Smooth muscle cell (in vitro differentiated cells): ENCODE results near the gene NUDT15. TPM values are rescaled to one million over a fixed set of nuclear protein-coding genes. Genes with fewer than 3 reads are reported as not detected.
"Not testable (repeated sequence)": the region's sequence is repeated elsewhere in the genome, so short reads cannot be mapped to it uniquely, and the experiment has no call there.

Experiments used
- DNase-seq: peaks from one replicate; lab custom pipeline; 2025; ENCODE audit not compliant: unreplicated experiment; lab: John Stamatoyannopoulos, UW
- H2AFZ ChIP-seq: fragments of 200-600 bp; sonication (generic); 2 replicates; pipeline ENCODE4 v1.6.0; 2016; ENCODE audit warnings: antibody characterized with exemption, low read depth, mild to moderate bottlenecking
- H3F3A ChIP-seq: fragments of 200-600 bp; sonication (generic); 2 replicates; pipeline ENCODE4 v1.6.0; 2017; ENCODE audit warnings: antibody characterized with exemption, low read depth
- H3K27ac ChIP-seq: fragments of 200-600 bp; sonication (generic); 2 replicates; pipeline ENCODE4 v1.5.1; 2016; ENCODE audit warnings: low read depth, mild to moderate bottlenecking
- H3K27me3 ChIP-seq: fragments of 200-600 bp; sonication (generic); 2 replicates; pipeline ENCODE4 v1.6.1; 2016; ENCODE audit warnings: low read depth, mild to moderate bottlenecking
- H3K36me3 ChIP-seq: fragments of 200-600 bp; sonication (generic); 2 replicates; pipeline ENCODE4 v1.5.1; 2016; ENCODE audit warnings: low read depth
- H3K4me1 ChIP-seq: fragments of 200-600 bp; sonication (generic); 2 replicates; pipeline ENCODE4 v1.5.1; 2016; ENCODE audit warnings: low read depth
- H3K4me2 ChIP-seq: fragments of 200-600 bp; sonication (generic); 2 replicates; pipeline ENCODE4 v1.6.0; 2016; ENCODE audit warnings: mild to moderate bottlenecking
- H3K4me3 ChIP-seq: fragments of 200-600 bp; sonication (generic); 2 replicates; pipeline ENCODE4 v1.5.1; 2016; ENCODE audit warnings: mild to moderate bottlenecking
- H3K79me2 ChIP-seq: fragments of 200-600 bp; sonication (generic); 2 replicates; pipeline ENCODE4 v1.6.0; 2016; ENCODE audit warnings: low read depth, mild to moderate bottlenecking
- H3K9ac ChIP-seq: fragments of 200-600 bp; sonication (generic); 2 replicates; pipeline ENCODE4 v1.6.0; 2016; ENCODE audit warnings: low read depth
- H3K9me3 ChIP-seq: fragments of 200-600 bp; sonication (generic); replicated peaks from 2 replicates; pipeline ENCODE4 v1.5.1; 2016; ENCODE audit warnings: low read depth
- H4K20me1 ChIP-seq: fragments of 200-600 bp; sonication (generic); 2 replicates; pipeline ENCODE4 v1.6.0; 2016; ENCODE audit warnings: low read depth
- CTCF ChIP-seq: fragments of 200-600 bp; sonication (generic); IDR thresholded peaks from 2 replicates; pipeline ENCODE4 v1.5.1; 2017; ENCODE audit warnings: borderline replicate concordance, mild to moderate bottlenecking, antibody characterized with exemption; ENCODE audit not compliant: insufficient read depth, poor library complexity, severe bottlenecking
- WGBS: methylation state at CpG from one replicate; pipeline ENCODE4 v1.1.7; 2016; ENCODE audit warnings: low lambda C conversion rate; 5-methylcytosine and 5-hydroxymethylcytosine counted together
- polyA plus RNA-seq: library from polyadenylated mRNA; unstranded; fragments of >200 nt; fragmentation: Nextera tagmentation; extraction: Ambion mirVana; gene quantifications from 2 replicates; pipeline ENCODE4 v1.2.1, GENCODE V29; 2016
- total RNA-seq: library from RNA; depleted of rRNA; stranded (reverse); fragments of >200 nt; gene quantifications from 2 replicates; pipeline ENCODE4 v1.2.3, GENCODE V29; 2014

NUDT15 gene
- total and polyA plus RNA-seq, 2 experiments from 2014 or later, result 6.9 to 17.4 TPM

GRCh38 chr13:48001114-48001881 lies 36.2 kb upstream of the NUDT15 start, which contains the start of gene SUCLA2:
TSS of gene SUCLA2 (minus strand) at chr13:48001273. CDS start at chr13:48001269, 4 bp downstream.
- Histone ChIP-seq H3K9ac (peak within 1 kb of the TSS; percentile 85), H3K27ac (peak within 1 kb of the TSS; percentile 21), H3K27me3 (no peaks in the 10 kb centered on the region), H3K4me2 (peak within 1 kb of the TSS; percentile 89), H4K20me1 (peaks cover 4% of the 10 kb centered on the region), H3K79me2 (peaks cover 46% of the 10 kb centered on the region), H3F3A (no peaks in the 10 kb centered on the region), H3K4me3 (peak within 1 kb of the TSS; percentile 91), H3K36me3 (no peaks in the 10 kb centered on the region), H2AFZ (peak within 1 kb of the TSS; percentile 96), H3K9me3 (no peaks in the 10 kb centered on the region), H3K4me1 (peaks cover 8% of the 10 kb centered on the region)
- TF ChIP-seq CTCF, result no peak
- WGBS, result 2% methylated on average over 52 of the region's 52 CpGs
- peak; percentile 57 for DNase-seq

- Histone ChIP-seq H2AFZ (peak overlapping the region; percentile 96), H3K79me2 (peaks cover 40% of the 10 kb centered on the region), H3K4me2 (peak overlapping the region; percentile 89), H3K4me3 (peak overlapping the region; percentile 91)
- H3K9ac ChIP-seq, H3K9me3 ChIP-seq, H3F3A ChIP-seq, H3K27ac ChIP-seq, H3K27me3 ChIP-seq, H3K4me1 ChIP-seq, H4K20me1 ChIP-seq, DNase-seq, H3K36me3 ChIP-seq: not testable (repeated sequence)
- 30% methylated on average over 5 of the region's 5 CpGs for WGBS
Observed at GRCh38 chr13:48001999-48002398, 35.5 kb upstream of the NUDT15 start.

- no peak overlapping the region for H3K4me2 ChIP-seq
- peaks cover 20% of the 10 kb centered on the region for H3K79me2 ChIP-seq
- H3F3A ChIP-seq, result no peaks in the 10 kb centered on the region
- no peak overlapping the region for H3K9ac ChIP-seq
- peaks cover 8% of the 10 kb centered on the region for H3K4me1 ChIP-seq
- no peaks in the 10 kb centered on the region for H3K9me3 ChIP-seq
- H3K27me3 ChIP-seq, result no peaks in the 10 kb centered on the region
- TF ChIP-seq CTCF, result no peak
- no peaks in the 10 kb centered on the region for H3K36me3 ChIP-seq
- H4K20me1 ChIP-seq, result peaks cover under 1% of the 10 kb centered on the region
- H2AFZ ChIP-seq, result no peak overlapping the region
- no peak overlapping the region for H3K27ac ChIP-seq
- WGBS, result 83% methylated on average over 2 of the region's 2 CpGs
- DNase-seq, result no peak
- no peak overlapping the region for H3K4me3 ChIP-seq
Observed at GRCh38 chr13:48004201-48004600, 33.3 kb upstream of the NUDT15 start.

- no peaks in the 10 kb centered on the region for H4K20me1 ChIP-seq
- no peak overlapping the region for H3K4me2 ChIP-seq
- 81% methylated on average over 1 of the region's 1 CpG for WGBS
- TF ChIP-seq CTCF, result no peak
- H3K36me3 ChIP-seq, result no peaks in the 10 kb centered on the region
- H3K4me3 ChIP-seq, result no peak overlapping the region
- no peak overlapping the region for H3K9ac ChIP-seq
- H3K27ac ChIP-seq, result no peak overlapping the region
- H3K4me1 ChIP-seq, result no peaks in the 10 kb centered on the region
- H2AFZ ChIP-seq, result no peak overlapping the region
- no peaks in the 10 kb centered on the region for H3F3A ChIP-seq
- DNase-seq, result no peak
- H3K9me3 ChIP-seq, result no peaks in the 10 kb centered on the region
- H3K79me2 ChIP-seq, result no peaks in the 10 kb centered on the region
- no peaks in the 10 kb centered on the region for H3K27me3 ChIP-seq
Observed at GRCh38 chr13:48006396-48006795, 31.1 kb upstream of the NUDT15 start.
